ENCODE results near the gene CCDC102B.
A peak's percentile ranks its signal among the peaks of the same experiment; 100 is the strongest.
"Not testable (repeated sequence)": the region's sequence is repeated elsewhere in the genome, so short reads cannot be mapped to it uniquely, and the experiment has no call there.

CCDC102B gene

DNA sequence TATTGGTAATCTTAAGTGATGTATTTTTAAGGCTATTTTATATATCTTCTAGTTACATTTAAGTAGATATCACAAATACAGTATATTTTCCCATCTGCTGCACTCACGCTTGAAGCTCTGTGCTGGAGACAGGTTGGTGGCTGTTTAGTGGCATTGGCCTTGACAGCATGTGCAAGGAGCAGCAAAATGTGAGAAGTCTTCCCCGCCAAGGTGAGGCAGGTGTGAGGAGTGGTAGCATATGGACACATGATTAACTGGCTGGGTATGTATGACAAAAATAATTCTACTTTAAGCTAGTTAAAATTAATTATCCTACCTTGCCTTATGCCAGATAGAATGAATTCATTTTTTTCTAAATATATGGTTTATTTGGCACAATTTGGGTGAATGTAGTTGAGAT lies 117.2 kb downstream of the CCDC102B start:
- no peak for DNase-seq

DNA sequence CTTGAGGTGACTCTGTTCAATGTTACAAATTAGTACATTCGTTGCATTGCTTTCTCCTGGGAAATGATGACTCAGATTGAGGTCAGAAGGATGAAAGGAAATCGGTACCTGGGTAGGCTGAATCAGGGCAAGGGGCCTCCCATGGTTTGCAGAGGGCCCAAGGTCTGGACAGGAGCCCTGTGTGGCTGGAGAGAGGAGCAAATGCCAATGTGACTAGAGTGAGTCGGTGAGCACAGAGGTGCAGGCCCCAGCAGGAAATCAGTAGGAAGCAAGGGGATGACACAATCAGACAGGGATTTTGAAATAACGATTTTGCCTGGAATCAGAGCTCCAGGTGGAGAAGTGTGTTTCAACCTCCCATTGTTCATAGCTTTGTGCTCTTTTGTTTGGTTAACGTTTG lies 118.9 kb downstream of the CCDC102B start:
- no peak for DNase-seq

DNA sequence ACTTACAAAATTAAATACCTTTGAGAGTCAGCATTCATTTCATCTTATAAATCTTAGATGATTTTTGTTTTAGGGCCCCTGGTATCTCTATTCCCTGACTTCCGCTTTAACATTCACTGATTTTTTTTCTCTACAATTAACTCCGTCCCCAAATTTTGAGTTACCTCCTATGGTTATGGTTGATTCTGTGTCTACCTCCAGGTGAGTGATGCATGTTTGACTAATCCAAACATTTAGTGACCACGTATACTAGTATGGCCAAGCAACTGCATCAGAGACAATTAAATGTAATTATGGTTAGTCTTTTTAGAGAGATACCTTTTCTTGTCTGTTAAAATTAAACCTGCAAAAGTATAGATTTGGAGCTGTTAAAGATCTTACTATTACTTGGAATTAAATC lies 120.3 kb downstream of the CCDC102B start:
- no peak for DNase-seq

DNA sequence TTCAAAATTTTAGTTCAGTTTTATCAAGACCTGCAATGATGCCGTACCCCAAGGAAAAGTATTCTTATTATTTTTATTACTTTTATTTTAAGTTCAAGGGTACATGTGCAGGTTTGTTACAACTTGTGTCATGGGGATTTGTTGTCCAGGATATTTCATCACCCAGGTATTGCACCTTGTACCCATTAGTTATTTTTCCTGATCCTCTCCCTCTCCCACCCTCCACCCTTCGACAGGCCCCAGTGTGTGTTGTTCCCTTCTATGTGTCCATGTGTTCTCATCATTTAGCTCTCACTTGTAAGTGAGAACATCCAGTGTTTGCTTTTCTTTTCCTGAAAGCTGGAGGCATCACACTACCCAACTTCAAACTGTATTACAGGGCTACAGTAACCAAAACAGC lies 122.0 kb downstream of the CCDC102B start:
- DNase-seq = no peak

DNA sequence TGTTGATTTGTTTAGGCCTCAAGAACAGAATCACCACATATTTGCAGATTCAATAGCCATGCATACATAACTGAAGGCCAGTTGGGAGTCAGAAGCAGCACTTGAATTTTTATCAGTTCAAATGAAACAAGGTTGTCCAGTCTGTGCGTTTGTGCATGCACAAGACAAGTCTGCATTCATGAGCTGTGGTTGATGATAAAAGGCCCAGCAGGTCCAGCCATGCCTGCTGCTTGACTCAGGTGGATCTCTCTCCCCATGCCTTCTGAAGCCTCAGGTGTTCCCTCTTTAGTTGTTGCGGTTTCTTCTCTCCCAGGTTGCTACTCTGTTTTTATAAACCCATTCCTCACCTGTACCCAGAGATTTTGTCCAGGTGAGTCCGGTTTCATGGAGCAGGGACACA lies 124.5 kb downstream of the CCDC102B start:
- no peak for DNase-seq

DNA sequence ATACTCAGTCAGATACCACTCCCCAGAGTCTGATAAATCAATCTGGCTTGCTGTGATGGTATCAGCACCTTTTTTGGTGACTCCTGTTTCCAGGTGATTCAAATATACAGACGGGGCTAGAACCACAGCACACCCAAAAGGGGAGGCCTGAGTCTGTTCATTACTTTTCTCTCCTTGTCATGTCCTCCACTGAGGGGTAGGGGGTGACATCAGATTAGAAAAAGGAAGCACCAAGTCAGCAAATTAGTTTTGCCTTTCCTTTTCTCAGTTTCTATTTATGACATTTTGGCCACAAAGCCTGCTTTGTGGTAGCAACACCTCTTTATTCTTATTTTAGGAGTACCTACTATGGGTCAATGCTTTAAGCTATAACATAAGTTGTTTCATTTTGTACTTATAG lies 127.4 kb downstream of the CCDC102B start:
- DNase-seq = no peak

DNA sequence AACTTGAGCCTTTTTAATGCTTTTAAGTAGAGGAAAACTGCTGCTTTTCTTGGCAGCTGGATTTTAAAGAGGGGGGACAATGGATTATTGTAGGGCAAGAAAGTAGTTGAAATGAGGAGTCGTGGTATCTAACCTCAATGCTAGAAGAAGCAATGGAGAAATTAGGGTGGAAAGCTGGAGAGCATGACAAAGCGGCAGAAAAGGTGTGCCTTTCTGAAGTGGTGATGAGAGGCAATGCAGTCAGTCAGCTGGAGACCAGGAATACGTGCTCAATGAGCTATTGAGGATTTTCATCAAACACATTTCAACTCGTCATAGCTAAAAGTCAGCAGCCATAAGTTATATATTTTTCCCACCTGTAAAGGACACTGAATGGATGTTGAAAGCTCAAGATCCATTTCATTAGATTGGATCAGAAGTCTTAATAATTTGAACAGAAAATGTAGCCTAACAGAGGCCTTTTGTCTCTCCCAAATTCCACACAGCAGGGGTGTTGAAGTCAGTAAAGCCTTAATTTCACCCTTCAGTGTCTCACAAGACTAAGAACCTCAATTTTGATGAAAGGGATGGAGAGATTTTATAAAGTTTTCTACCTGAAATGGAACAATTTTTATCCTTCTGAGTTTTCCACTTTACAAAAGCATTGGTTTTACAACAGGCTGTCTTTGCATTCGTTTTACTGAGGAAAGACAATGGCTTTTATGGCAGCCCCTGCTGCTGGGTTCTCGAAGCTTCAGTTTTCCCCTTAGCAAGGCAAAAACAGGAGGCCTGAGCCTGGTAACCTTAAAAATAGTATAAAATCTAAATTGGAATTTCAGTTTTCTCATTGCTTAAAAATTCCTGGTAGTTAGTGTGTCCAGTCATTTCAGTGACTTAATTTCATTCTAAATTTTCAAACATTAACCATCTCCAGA lies 131.1 kb downstream of the CCDC102B start:
- no peak for DNase-seq

DNA sequence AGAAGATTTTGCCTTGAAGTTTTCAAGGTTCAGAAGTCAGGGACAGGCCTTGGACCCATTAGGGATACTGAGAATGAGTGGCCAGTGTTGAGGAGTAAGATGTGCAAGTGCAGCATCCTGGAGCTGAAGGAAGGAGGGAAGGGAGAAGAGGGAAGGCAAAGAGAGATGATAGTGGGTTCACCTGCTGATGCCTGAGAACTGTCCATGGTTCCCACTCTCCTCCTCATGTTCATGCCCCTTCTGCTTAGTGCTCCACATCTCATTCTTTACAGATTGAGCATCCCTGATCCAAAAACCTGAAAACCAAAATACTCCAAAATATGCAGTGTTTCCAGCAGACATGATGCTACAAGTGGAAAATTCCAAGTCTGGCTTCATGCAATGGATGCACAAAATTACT lies 137.8 kb downstream of the CCDC102B start:
- DNase-seq = no peak

DNA sequence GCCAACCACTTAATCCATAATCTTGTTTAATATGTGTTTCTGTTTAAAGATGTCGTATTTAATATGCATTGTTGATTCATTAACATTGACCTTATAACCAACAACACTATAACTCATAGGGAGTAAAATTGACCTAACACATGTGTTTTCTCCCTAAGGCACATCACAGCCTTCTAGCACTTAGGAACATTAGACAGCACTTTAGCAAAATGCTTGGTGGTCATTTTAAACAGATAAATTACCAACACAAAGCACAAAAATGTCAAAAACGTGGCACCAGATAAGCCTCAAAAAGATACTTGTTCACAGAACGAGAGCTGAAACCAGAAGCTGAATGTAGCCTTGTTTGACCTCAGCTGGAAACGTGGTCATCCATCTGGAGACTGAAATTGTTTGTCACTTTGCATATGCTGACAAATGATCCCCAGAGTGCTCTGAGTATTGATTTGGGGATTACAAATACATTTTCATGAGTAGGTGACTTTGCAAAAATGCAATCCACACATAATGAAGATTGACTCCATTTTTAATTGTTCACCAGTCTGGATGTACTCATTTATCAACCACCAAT lies 139.2 kb downstream of the CCDC102B start:
- no peak for DNase-seq

DNA sequence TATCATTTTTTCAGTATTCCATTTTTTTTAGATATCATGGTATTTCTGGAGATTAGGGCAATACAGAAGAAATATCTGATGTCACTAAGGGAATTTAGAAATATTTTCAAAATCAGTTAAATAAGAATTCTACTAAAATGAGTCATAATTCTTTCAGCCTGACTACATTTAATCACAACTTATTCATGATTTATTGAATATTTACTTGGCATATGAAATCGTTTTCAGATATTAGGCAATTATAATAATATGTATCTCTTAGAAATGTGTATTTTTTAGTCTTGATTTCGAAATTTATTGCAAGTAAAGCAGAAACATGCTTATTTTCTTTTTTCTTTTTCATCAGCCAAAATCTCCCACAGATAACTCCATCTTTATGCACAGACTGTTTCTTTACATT lies 142.2 kb downstream of the CCDC102B start:
- no peak for DNase-seq

DNA sequence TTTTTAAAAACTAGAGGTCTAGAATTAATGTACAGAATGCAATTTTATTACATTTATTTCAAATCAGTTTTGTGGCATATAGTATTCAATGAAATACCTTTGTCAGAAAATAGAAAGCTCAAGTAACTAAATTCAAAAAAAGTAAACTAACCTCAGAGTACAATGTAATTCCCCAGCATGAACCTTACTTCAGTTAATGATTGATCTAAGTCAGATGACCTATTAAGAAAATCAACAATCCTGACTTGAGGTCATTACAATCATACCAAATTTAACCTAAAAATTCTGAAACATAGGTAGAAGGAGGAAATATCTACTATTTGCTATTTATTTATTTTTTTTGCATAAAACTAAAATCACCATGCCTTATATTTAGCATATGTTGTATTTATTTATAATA lies 142.9 kb downstream of the CCDC102B start:
- DNase-seq = no peak

DNA sequence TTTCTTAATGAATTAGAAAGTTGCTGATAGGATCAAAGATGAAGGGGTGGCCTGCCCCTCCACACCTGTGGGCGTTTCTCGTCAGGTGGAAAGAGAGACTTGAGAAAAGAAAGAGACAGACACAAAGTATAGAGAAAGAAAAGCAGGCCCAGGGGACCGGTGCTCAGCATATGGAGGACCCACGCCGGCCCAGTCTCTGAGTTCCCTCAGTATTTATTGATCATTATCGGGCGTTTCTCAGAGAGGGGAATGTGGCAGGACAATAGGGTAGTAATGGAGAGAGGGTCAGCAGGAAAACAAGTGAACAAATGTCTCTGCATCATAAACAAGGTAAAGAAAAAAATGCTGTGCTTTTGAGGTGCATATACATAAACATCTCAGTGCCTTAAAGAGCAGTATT lies 144.3 kb downstream of the CCDC102B start:
- DNase-seq = no peak

DNA sequence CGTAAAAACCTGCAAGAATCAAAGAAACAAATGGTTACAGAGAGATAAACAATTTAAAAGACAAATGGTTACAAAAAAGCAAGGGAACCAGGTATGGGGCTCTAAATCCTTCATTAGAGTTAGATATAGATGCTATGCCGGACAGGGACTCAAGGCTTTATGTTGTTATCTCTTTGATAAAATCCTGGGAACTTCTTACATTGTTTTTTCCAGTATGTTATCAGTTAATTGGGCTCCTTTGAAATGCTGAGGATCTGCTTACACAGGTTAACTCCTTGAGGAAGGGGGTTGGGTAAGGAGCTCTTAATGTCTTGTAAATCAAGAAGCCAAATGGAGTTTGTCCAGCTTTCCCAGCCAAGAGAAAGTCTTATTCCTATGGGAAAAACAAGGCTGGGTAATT lies 146.0 kb downstream of the CCDC102B start:
- not testable (repeated sequence) for DNase-seq

DNA sequence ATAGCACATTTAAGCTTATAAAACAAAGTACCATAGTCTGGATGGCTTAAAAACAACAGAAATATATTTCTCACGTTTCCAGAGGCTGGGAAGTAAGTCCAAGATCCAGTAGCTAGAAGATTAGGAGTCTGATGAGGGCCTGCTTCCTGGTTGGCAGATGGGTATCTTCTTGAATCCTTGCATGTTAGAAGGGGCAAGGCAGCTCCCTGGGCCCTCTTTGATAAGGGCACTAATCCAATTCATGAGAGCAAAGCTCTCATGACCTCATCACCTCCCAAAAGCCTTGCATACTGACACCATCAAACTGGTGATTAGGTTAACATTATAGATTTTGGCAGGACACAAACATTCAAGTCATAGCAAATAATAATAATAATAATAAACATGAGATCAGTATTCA lies 146.4 kb downstream of the CCDC102B start:
- DNase-seq = no peak

DNA sequence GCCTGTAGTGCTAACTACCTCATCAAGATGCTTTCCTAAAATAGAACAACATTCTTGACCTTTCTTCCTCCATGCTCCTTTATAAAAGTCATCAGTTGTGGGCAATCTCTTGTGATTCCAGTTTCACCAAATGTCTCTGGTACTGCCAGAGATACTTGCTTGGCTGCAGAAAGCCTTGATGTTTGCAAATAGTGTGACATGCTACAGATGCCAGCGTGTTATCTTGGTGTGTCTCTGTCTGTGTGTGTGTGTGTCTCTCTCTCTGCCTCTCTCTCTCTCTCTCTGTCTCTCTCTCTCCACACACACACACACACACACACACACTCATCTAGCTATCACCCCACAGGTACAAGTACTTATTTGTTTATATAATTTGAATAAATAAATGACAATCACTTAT lies 146.9 kb downstream of the CCDC102B start:
- no peak for DNase-seq

DNA sequence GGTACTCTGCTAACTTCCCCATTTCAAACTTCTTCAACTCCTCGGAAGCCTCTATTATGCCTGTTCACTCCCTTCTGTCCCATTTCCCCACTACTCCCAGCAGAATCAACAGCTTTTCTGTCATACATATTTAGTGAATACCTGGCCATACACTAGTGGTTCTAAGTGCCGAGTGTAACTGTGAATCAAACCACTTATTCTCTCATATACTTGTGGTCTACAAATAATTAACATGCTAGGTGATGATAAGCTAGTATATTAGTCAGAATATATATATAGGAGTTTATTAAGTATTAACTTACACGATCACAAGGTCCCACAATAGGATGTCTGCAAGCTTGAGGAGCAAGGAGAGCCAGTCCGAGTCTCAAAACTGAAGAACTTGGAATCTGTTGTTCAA lies 150.7 kb downstream of the CCDC102B start:
- no peak for DNase-seq

DNA sequence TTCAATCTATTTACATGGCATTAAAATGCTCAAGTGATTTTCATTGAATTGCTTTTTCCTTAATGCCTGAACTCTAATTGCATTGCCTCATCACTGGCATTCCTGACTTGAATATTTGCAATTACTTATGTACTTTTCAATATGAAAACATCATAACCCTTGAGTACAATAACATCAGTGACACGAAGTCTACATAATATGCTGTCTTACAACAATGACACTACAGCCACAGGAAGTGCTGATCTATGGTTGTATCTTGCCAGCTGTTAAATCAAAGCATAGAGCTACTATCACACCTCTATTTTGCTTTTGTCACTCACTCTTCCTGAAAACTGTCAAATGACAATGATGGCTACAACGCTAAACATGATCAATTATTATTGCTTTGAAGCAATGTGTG lies 156.9 kb downstream of the CCDC102B start:
- no peak for DNase-seq

DNA sequence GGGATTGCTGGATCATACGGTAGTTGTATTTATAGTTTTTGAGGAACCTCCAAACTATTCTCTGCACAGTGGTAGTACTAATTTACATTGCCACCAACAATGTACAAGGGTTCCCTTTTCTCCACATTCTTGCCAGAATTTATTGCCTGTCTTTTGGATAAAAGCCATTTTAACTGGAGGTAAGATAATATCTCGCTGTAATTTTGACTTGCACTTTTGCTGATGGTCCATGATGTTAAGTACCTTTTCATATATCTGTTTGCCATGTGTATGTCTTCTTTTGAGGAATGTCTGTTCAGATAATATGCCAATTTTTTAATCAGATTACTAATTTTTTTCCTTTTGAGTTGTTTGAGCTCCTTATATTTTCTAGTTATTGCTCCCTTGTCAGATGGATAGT lies 158.8 kb downstream of the CCDC102B start:
- DNase-seq = peak; percentile 17

DNA sequence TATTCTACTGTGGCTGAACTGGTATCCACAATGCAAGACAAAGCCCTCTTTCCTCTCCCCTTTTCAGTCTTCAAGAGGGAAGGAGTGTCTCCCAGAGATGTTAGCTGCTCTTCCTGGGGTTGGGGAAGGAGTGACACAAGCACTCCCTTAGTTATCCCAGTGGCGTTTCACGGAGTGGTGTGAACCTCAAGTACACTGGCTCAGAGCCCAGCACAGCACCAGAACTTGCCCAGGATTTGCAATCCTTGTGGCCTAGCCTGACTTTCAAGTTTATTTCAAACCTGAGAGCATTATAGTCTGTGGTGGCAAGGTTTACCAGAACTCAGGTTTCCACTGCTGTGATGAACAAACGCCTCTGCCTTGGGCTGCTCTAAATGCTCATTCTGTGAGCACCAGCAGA lies 162.5 kb downstream of the CCDC102B start:
- DNase-seq = no peak

DNA sequence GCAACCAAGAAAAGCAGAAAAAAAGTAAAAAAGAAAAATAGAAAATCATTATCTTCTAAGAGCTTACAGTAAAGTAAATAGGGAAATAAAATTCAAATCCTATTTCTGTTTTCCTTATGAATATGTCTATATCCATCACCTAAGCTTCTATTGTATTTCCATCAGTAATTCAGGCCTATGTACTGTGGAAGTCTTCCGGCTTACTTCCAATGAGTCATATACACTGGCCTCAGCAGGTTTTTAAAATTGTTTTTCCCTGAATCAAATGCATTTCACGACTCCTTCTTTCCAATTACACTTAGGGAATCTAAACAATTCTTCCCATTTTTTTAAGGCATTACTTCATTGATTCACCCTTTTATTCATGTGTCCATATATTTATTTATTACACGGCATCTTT lies 164.7 kb downstream of the CCDC102B start:
- no peak for DNase-seq

DNA sequence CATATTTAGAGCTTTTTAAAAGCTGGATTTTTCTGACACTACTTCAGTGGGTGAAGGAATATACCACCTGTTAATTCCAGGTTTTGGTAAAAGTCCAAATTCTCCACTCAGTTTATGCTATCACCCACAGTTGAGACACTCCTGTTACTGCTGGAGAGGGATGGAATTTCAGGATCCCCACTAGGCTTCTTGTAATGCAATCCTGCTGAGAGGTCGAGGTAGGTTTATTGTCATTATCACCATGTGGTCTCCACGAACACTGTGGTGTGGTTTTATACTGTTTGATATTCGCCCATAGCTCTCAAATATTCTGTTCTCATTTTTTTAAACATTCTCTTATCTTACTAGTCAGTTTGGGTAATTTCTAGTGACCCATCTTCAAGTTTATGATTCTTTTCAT lies 167.9 kb downstream of the CCDC102B start:
- DNase-seq = no peak

DNA sequence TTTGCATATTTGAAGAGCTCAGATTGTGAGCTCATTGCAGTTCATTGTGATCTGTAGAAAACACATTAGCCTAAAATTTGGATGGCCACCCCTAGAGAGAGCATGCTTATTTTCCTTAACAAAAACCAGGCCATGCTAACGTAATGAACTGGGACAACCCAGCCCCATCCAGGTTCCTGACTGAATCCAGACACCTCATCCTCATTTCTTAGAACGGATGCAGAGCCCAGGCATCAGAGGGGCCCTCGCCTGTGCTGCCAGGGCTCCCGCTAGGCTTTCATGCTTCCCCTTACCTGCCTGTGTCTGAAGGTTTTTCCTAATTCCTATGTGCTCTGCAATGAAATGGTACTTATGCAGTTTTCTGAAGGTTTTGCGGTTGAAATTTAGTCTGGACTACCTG lies 171.1 kb downstream of the CCDC102B start:
- DNase-seq = no peak

DNA sequence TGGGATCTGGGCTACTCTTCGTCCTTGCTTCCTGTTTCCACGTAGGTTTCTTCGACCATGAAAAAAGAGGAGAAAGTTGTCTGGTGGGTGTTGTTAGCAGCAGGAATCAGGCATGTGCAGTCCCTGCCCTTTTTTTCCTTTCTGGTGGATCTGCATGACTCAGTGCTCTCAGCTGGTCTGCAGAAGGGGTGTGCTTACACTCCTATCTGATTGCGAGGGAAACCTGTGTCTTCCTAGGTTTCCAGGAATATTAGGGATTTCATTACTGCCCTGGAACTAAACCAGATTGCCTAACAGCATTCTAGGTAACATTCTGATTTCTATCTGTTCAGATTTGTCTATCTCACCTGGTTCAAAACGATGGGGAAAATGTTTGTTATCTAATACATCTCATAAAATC lies 174.3 kb downstream of the CCDC102B start:
- DNase-seq = no peak

DNA sequence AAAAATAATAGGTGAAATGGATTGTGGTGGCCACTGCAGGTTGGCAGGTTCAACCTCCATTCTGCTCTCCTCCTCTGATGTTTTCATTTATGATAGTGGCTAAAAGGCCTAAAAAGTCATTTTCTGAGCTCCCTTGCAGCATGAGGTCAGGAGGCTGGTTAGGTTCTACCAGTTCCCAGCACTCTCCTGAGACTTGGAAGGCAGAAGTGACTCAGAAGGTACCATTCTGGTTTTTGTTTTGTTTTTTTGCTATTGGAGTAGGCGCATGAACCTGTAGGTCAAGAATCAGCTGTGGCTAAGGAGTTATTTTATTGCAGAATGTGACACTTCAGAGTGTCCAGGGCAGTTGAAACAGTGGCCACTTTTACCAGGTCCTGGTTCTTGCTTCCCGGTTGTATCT lies 181.9 kb downstream of the CCDC102B start:
- no peak for DNase-seq

DNA sequence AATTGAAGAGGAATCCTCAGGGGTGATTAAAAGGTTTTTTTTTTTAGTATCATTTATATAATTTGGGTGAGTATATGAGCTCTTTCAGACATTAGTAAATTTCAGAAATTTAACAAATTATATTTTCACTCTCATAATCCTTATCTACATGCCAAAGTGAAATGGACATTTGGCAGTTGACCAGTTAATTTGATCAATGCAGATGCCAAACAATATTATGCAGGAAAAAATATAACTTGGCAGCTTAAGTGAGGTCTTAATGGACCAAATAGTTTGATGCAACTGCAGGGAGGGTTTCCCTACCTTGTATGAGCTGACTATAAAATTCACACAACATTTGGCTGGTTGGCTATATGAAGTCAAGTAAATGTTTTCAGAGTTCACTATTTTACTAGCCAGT lies 185.2 kb downstream of the CCDC102B start:
- peak; percentile 16 for DNase-seq
